SK-N-SH (cell line): ENCODE measurements around the gene LAMP5. TPM values are rescaled to one million over a fixed set of nuclear protein-coding genes. Genes with fewer than 3 reads are reported as not detected.

Experiments
- CTCF ChIA-PET: fragments of 300-600, 350-600 bp; formaldehyde crosslinking; extraction: SDS; loops from one replicate; lab custom pipeline; 2021; lab: Yijun Ruan, JAX
- POLR2A ChIA-PET: fragments of 350-600 bp; sonication (Branson Sonifier 250); formaldehyde crosslinking; extraction: SDS; loops from one replicate; lab custom pipeline; 2020; ENCODE audit warnings: antibody characterized with exemption, inconsistent platforms; lab: Yijun Ruan, JAX
- DNase-seq: peaks from one replicate; pipeline ENCODE4 v3.0.0; 2012
- H2AFZ ChIP-seq: fragments of 200-600 bp; sonication (generic); 2 replicates; pipeline ENCODE4 v1.8.1; 2016; ENCODE audit warnings: antibody characterized with exemption, mild to moderate bottlenecking, low read depth
- H3F3A ChIP-seq: fragments of 200-600 bp; sonication (generic); replicated peaks from 2 replicates; pipeline ENCODE3; 2016; ENCODE audit warnings: antibody characterized with exemption, mild to moderate bottlenecking; ENCODE audit not compliant: insufficient read depth
- H3K27ac ChIP-seq, 2 experiments: fragments of 200-500 bp in 1 of 2; fragments of 200-600 bp in 1 of 2; sonication (Bioruptor generic) in 1 of 2; sonication (generic), shearing (Covaris generic) in 1 of 2; 2 replicates each; pipeline versions ENCODE4 v1.5.1 to v1.6.1; 2014 to 2016; ENCODE audit warnings: low read depth in 2 of 2, inconsistent platforms in 1 of 2, low read length in 1 of 2, mild to moderate bottlenecking in 1 of 2, mixed read lengths in 1 of 2
- H3K27me3 ChIP-seq: fragments of 200-600 bp; sonication (generic), shearing (Covaris generic); 2 replicates; pipeline ENCODE4 v1.6.1; 2016; ENCODE audit warnings: mixed run types; ENCODE audit not compliant: insufficient read depth
- H3K36me3 ChIP-seq, 2 experiments: fragments of 200-500 bp in 1 of 2; fragments of 200-600 bp in 1 of 2; sonication (Bioruptor generic) in 1 of 2; sonication (generic) in 1 of 2; replicated peaks in 1 of 2; 2 replicates each; pipeline versions ENCODE3 to v1.5.1; 2014 to 2016; ENCODE audit warnings: low read length in 1 of 2, mild to moderate bottlenecking in 1 of 2; ENCODE audit not compliant: insufficient read depth in 2 of 2, control insufficient read depth in 1 of 2
- H3K4me1 ChIP-seq, 2 experiments: fragments of 200-500 bp in 1 of 2; fragments of 200-600 bp in 1 of 2; sonication (Bioruptor generic) in 1 of 2; sonication (generic), shearing (Covaris generic) in 1 of 2; 2 replicates each; pipeline versions ENCODE4 v1.5.1 to v1.6.1; 2014 to 2016; ENCODE audit warnings: low read depth in 1 of 2, low read length in 1 of 2, mixed run types in 1 of 2; ENCODE audit not compliant: insufficient read depth in 2 of 2, control insufficient read depth in 1 of 2
- H3K4me2 ChIP-seq: fragments of 200-600 bp; sonication (generic), shearing (Covaris generic); 2 replicates; pipeline ENCODE4 v1.6.1; 2017; ENCODE audit warnings: mixed run types
- H3K4me3 ChIP-seq, 2 experiments: fragments of 200-500 bp in 1 of 2; fragments of 200-600 bp in 1 of 2; sonication (Bioruptor generic) in 1 of 2; sonication (generic), shearing (Covaris generic) in 1 of 2; 2 replicates each; pipeline versions ENCODE4 v1.5.1 to v1.8.1; 2014 to 2016; ENCODE audit warnings: low read depth in 2 of 2, inconsistent platforms in 1 of 2, low read length in 1 of 2, mild to moderate bottlenecking in 1 of 2, mixed read lengths in 1 of 2, moderate library complexity in 1 of 2
- H3K79me2 ChIP-seq: fragments of 200-600 bp; sonication (generic); 2 replicates; pipeline ENCODE4 v1.8.1; 2017; ENCODE audit warnings: mild to moderate bottlenecking; ENCODE audit not compliant: insufficient read depth
- H3K9ac ChIP-seq: fragments of 200-600 bp; sonication (generic); 2 replicates; pipeline ENCODE4 v1.6.1; 2017; ENCODE audit warnings: mixed run types
- H3K9me2 ChIP-seq: fragments of 200-600 bp; sonication (generic); 2 replicates; pipeline ENCODE4 v1.6.1; 2017; ENCODE audit warnings: mixed run types
- H3K9me3 ChIP-seq: fragments of 200-600 bp; sonication (generic); 2 replicates; pipeline ENCODE4 v1.6.1; 2017; ENCODE audit warnings: mixed run types, mild to moderate bottlenecking, moderate library complexity
- H4K20me1 ChIP-seq: fragments of 200-600 bp; sonication (generic); 2 replicates; pipeline ENCODE4 v1.6.1; 2017; ENCODE audit warnings: mild to moderate bottlenecking, mixed run types; ENCODE audit not compliant: insufficient read depth
- CHD2 ChIP-seq: fragments of 150-350 bp; IDR thresholded peaks from 2 replicates; pipeline ENCODE4 v1.6.1; 2018; ENCODE audit warnings: low read length; ENCODE audit not compliant: partially characterized antibody
- EP300 ChIP-seq, 2 experiments: IDR thresholded peaks; 2 replicates each; pipeline versions ENCODE4 v1.4.0 to v1.6.1; 2012; ENCODE audit warnings: borderline replicate concordance in 1 of 2, low read depth in 1 of 2, low read length in 1 of 2
- EZH2phosphoT487 ChIP-seq: fragments of 200-600 bp; sonication (generic); IDR thresholded peaks from 2 replicates; pipeline ENCODE4 v1.6.1; 2017; ENCODE audit warnings: low read depth, mixed run types, mild to moderate bottlenecking, antibody characterized with exemption, moderate library complexity, borderline replicate concordance
- FOXJ3 ChIP-seq: sonication (generic); formaldehyde crosslinking; IDR thresholded peaks from 2 replicates; pipeline ENCODE4 v1.5.1; 2020; ENCODE audit warnings: mild to moderate bottlenecking, missing genetic modification reagents
- FOXM1 ChIP-seq: IDR thresholded peaks from 2 replicates; pipeline ENCODE4 v1.4.0; 2012; ENCODE audit warnings: low read depth, mild to moderate bottlenecking
- GABPA ChIP-seq: IDR thresholded peaks from 2 replicates; pipeline ENCODE4 v1.4.0; 2012; ENCODE audit warnings: low read depth, mild to moderate bottlenecking
- JUND ChIP-seq: IDR thresholded peaks from 2 replicates; pipeline ENCODE4 v1.4.0; 2012
- NFIC ChIP-seq: IDR thresholded peaks from 2 replicates; pipeline ENCODE4 v1.4.0; 2012; ENCODE audit warnings: borderline replicate concordance
- NRF1 ChIP-seq: IDR thresholded peaks from 2 replicates; pipeline ENCODE4 v1.6.1; 2012; ENCODE audit warnings: low read depth, mild to moderate bottlenecking, low read length
- RAD21 ChIP-seq: IDR thresholded peaks from 2 replicates; pipeline ENCODE4 v1.6.1; 2012; ENCODE audit warnings: mild to moderate bottlenecking, low read length
- RCOR1 ChIP-seq: fragments of 150-350 bp; IDR thresholded peaks from 2 replicates; pipeline ENCODE4 v1.6.1; 2017; ENCODE audit warnings: antibody characterized with exemption, low read length
- REST ChIP-seq: IDR thresholded peaks from 2 replicates; pipeline ENCODE4 v1.6.1; 2012; ENCODE audit warnings: mild to moderate bottlenecking, low read depth, low read length, moderate library complexity
- SMC3 ChIP-seq: IDR thresholded peaks from 2 replicates; pipeline ENCODE4 v1.6.1; 2012; ENCODE audit warnings: low read depth, low read length, improper control_type of control experiment
- TAF1 ChIP-seq: IDR thresholded peaks from 2 replicates; pipeline ENCODE4 v1.6.1; 2012; ENCODE audit warnings: low read depth, mild to moderate bottlenecking, low read length, moderate library complexity, borderline replicate concordance
- TCF12 ChIP-seq: IDR thresholded peaks from 2 replicates; pipeline ENCODE4 v1.4.0; 2012
- USF2 ChIP-seq: fragments of 150-350 bp; IDR thresholded peaks from 2 replicates; pipeline ENCODE4 v1.6.1; 2017; ENCODE audit warnings: antibody characterized with exemption, low read length, low read depth, borderline replicate concordance
- WGBS: methylation state at CpG from one replicate; pipeline ENCODE4 v1.1.6; 2017; ENCODE audit warnings: low lambda C conversion rate; 5-methylcytosine and 5-hydroxymethylcytosine counted together
- polyA plus RNA-seq, 3 experiments: library from polyadenylated mRNA; depleted of rRNA; stranded (reverse); fragments of >200 nt; gene quantifications; 2 replicates each; pipeline ENCODE4 v1.2.3, GENCODE V29; 2012
- TF ChIP-seq, protein P1 (sequence below): IDR thresholded peaks from 2 replicates; pipeline ENCODE4; 2012
- TF ChIP-seq, protein P2 (sequence below): fragments of 150-350 bp; IDR thresholded peaks from 2 replicates; pipeline ENCODE4 v1.6.1; 2016; ENCODE audit warnings: mild to moderate bottlenecking, low read depth, low read length

The LAMP5 gene
- polyA plus RNA-seq, 1 of the 3 experiments (the other 2 are of a cell fraction), result 4.8 TPM

- Histone ChIP-seq H3K9me3 (no peaks in the 10 kb centered on the region), H4K20me1 (no peaks in the 10 kb centered on the region), H2AFZ (no peak overlapping the region)
- TF ChIP-seq NRF1, result no peak
- TF ChIP-seq, protein P1, sequence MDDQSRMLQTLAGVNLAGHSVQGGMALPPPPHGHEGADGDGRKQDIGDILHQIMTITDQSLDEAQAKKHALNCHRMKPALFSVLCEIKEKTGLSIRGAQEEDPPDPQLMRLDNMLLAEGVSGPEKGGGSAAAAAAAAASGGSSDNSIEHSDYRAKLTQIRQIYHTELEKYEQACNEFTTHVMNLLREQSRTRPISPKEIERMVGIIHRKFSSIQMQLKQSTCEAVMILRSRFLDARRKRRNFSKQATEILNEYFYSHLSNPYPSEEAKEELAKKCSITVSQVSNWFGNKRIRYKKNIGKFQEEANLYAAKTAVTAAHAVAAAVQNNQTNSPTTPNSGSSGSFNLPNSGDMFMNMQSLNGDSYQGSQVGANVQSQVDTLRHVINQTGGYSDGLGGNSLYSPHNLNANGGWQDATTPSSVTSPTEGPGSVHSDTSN, result no peak
- TF ChIP-seq, protein P2, sequence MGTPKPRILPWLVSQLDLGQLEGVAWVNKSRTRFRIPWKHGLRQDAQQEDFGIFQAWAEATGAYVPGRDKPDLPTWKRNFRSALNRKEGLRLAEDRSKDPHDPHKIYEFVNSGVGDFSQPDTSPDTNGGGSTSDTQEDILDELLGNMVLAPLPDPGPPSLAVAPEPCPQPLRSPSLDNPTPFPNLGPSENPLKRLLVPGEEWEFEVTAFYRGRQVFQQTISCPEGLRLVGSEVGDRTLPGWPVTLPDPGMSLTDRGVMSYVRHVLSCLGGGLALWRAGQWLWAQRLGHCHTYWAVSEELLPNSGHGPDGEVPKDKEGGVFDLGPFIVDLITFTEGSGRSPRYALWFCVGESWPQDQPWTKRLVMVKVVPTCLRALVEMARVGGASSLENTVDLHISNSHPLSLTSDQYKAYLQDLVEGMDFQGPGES, result no peak
- TF ChIP-seq, all 33 proteins: peak for 0
- Histone ChIP-seq H3K27ac (no peak overlapping the region), H3K79me2 (no peaks in the 10 kb centered on the region), H3K4me1 (no peaks in the 10 kb centered on the region), H3K36me3 (no peaks in the 10 kb centered on the region), H3K4me2 (no peak overlapping the region), H3K9ac (no peak overlapping the region), H3K27me3 (no peaks in the 10 kb centered on the region), H3K4me3 (no peak overlapping the region; a peak in 1 of 4 replicates), H3F3A (no peaks in the 10 kb centered on the region), H3K9me2 (no peaks in the 10 kb centered on the region)
- ChIA-PET CTCF (interaction anchor here (1.3 kb wide), 1 partner anchor 102 kb away, joined by 4 read pairs; no protein-coding TSS in a partner anchor), POLR2A (no interaction called here)
- peak; percentile 12 for DNase-seq
- WGBS, result 93% methylated on average over 28 of the region's 37 CpGs
These were observed 6.7 kb upstream of the LAMP5 start for GRCh38 chr20:9507544-9508239.

DNA sequence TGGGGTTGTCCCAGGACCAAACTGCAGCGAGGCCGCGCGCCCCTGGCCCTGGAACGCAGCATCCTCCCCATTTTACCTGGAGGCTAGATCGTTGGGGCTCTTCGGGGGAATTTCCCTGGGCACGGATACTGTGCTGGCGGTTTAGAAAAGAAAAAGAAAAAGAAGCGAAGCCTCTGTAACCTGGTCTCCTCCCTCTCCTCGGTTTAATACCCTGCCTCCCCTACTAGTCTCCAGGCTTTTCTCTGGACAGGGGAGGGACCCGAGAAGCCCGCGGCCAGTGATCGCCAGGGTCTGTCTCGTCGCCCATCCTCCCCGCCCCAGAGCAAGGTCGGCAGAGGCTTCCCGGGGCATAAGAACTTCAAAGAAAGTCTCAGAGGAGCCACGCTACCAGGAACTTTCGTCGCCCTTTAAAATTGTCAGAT is 6.1 kb upstream of the LAMP5 start:
- H3K4me3 ChIP-seq, result no peak overlapping the region; a peak in 1 of 4 replicates
- H3K9me3 ChIP-seq, result no peaks in the 10 kb centered on the region
- no peak overlapping the region for H3K9ac ChIP-seq
- ChIA-PET POLR2A (no interaction called here), CTCF (interaction anchor here (1.3 kb wide), 1 partner anchor 102 kb away, joined by 4 read pairs; no protein-coding TSS in a partner anchor)
- no peak overlapping the region for H3K4me2 ChIP-seq
- H3K4me1 ChIP-seq, result no peaks in the 10 kb centered on the region
- H3K27me3 ChIP-seq, result no peaks in the 10 kb centered on the region
- no peaks in the 10 kb centered on the region for H3K9me2 ChIP-seq
- no peak for TF ChIP-seq NFIC
- no peak for TF ChIP-seq GABPA
- TF ChIP-seq TAF1, result no peak
- TF ChIP-seq EP300 (IDR thresholded peaks at IDR 0.05; ENCODE audit: borderline replicate concordance in 1 of 2, low read depth in 1 of 2, low read length in 1 of 2), result no peak
- no peak for TF ChIP-seq RCOR1
- no peak for TF ChIP-seq TCF12
- TF ChIP-seq JUND, result no peak
- no peak for TF ChIP-seq SMC3
- TF ChIP-seq FOXM1, result no peak
- TF ChIP-seq FOXJ3 (CRISPR knock-in tag), result no peak
- TF ChIP-seq REST, result no peak
- TF ChIP-seq CHD2, result no peak
- TF ChIP-seq RAD21, result no peak
- TF ChIP-seq USF2, result no peak
- no peak for TF ChIP-seq EZH2phosphoT487
- TF ChIP-seq, protein P1, result no peak
- no peaks in the 10 kb centered on the region for H3F3A ChIP-seq
- no peaks in the 10 kb centered on the region for H4K20me1 ChIP-seq
- WGBS, result 89% methylated on average over 23 of the region's 23 CpGs
- no peak overlapping the region for H3K27ac ChIP-seq
- DNase-seq, result no peak
- H3K79me2 ChIP-seq, result no peaks in the 10 kb centered on the region
- H3K36me3 ChIP-seq, result no peaks in the 10 kb centered on the region
- H2AFZ ChIP-seq, result no peak overlapping the region
